Osteoblast (primary cell): Measurements from ENCODE around the gene ADGRV1. TPM values are rescaled to one million over a fixed set of nuclear protein-coding genes. Genes with fewer than 3 reads are reported as not detected.

ENCODE experiments used
- DNase-seq: peaks from one replicate; pipeline ENCODE4 v3.0.0; 2011; ENCODE audit warnings: low spot score, mixed read lengths; ENCODE audit not compliant: insufficient read length; ENCODE audit errors: missing footprints
- H2AFZ ChIP-seq: 2 replicates; pipeline ENCODE4 v1.6.0; 2011; ENCODE audit warnings: mild to moderate bottlenecking, low read length
- H3K27ac ChIP-seq: 2 replicates; pipeline ENCODE4 v1.5.1; 2011; ENCODE audit warnings: mild to moderate bottlenecking, low read depth, low read length, moderate library complexity
- H3K27me3 ChIP-seq: 2 replicates; pipeline ENCODE4 v1.6.0; 2012; ENCODE audit warnings: mild to moderate bottlenecking, control low read depth, inconsistent platforms, low read length, moderate library complexity; ENCODE audit not compliant: insufficient read depth
- H3K36me3 ChIP-seq: 2 replicates; pipeline ENCODE4 v1.5.1; 2011; ENCODE audit warnings: mild to moderate bottlenecking, low read length, control low read depth, moderate library complexity; ENCODE audit not compliant: insufficient read depth
- H3K4me1 ChIP-seq: 2 replicates; pipeline ENCODE4 v1.5.1; 2011; ENCODE audit warnings: mild to moderate bottlenecking, low read length, control low read depth, moderate library complexity; ENCODE audit not compliant: insufficient read depth
- H3K4me2 ChIP-seq: 2 replicates; pipeline ENCODE4 v1.6.0; 2011; ENCODE audit warnings: mild to moderate bottlenecking, low read length; ENCODE audit not compliant: insufficient read depth
- H3K4me3 ChIP-seq: fragments of 200-600 bp; sonication (generic); 3 replicates; pipeline ENCODE4 v1.5.1; 2012; ENCODE audit warnings: mild to moderate bottlenecking, low read length, inconsistent platforms; ENCODE audit not compliant: insufficient read depth
- H3K79me2 ChIP-seq: 2 replicates; pipeline ENCODE4 v1.6.0; 2012; ENCODE audit warnings: mild to moderate bottlenecking, low read length, control low read depth, inconsistent platforms; ENCODE audit not compliant: insufficient read depth
- H3K9me3 ChIP-seq: 2 replicates; pipeline ENCODE4 v1.5.1; 2011; ENCODE audit warnings: low read depth, low read length, control low read depth
- H4K20me1 ChIP-seq: 2 replicates; pipeline ENCODE4 v1.6.0; 2012; ENCODE audit warnings: mild to moderate bottlenecking, low read length, control low read depth; ENCODE audit not compliant: insufficient read depth
- total RNA-seq: library from RNA; depleted of rRNA; stranded (reverse); fragments of >200 nt; gene quantifications from 2 replicates; pipeline ENCODE4 v1.2.3, GENCODE V29; 2012
- TF ChIP-seq, protein P1 (sequence below): IDR thresholded peaks from 2 replicates; pipeline ENCODE4 v1.5.1; 2011; ENCODE audit warnings: mild to moderate bottlenecking, low read depth, low read length, moderate library complexity; ENCODE audit errors: extremely low read depth

ADGRV1 gene
- total RNA-seq, 1 donor = under 0.01 TPM

DNA sequence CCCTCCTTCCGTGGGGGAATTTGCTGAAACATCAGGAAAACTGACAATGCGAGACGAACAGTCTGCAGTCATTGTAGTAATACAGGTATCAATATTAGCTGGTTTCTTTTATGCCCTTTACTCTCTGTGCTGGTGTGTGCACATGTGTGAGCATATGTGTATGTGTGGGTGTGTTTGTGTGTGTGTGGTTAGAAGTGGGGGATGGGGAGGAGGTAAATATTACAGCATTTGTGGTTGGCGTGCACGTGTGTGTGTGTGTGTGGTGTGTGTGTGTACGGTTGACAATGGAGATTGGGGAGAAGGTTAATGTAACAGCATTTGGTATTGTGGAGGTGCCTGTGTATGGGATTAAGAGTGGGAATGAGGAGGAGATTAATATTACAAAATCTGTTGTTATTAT, 219.4 kb downstream of the ADGRV1 start:
- Histone ChIP-seq H2AFZ (no peak overlapping the region), H3K4me2 (no peak overlapping the region), H3K27ac (no peak overlapping the region), H3K79me2 (no peaks in the 10 kb centered on the region), H3K4me1 (no peaks in the 10 kb centered on the region), H3K9me3 (no peaks in the 10 kb centered on the region), H4K20me1 (no peaks in the 10 kb centered on the region), H3K36me3 (no peaks in the 10 kb centered on the region), H3K4me3 (no peak overlapping the region), H3K27me3 (peaks cover 3% of the 10 kb centered on the region)
- TF ChIP-seq, protein P1, sequence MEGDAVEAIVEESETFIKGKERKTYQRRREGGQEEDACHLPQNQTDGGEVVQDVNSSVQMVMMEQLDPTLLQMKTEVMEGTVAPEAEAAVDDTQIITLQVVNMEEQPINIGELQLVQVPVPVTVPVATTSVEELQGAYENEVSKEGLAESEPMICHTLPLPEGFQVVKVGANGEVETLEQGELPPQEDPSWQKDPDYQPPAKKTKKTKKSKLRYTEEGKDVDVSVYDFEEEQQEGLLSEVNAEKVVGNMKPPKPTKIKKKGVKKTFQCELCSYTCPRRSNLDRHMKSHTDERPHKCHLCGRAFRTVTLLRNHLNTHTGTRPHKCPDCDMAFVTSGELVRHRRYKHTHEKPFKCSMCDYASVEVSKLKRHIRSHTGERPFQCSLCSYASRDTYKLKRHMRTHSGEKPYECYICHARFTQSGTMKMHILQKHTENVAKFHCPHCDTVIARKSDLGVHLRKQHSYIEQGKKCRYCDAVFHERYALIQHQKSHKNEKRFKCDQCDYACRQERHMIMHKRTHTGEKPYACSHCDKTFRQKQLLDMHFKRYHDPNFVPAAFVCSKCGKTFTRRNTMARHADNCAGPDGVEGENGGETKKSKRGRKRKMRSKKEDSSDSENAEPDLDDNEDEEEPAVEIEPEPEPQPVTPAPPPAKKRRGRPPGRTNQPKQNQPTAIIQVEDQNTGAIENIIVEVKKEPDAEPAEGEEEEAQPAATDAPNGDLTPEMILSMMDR = no peak
- DNase-seq = no peak

DNA sequence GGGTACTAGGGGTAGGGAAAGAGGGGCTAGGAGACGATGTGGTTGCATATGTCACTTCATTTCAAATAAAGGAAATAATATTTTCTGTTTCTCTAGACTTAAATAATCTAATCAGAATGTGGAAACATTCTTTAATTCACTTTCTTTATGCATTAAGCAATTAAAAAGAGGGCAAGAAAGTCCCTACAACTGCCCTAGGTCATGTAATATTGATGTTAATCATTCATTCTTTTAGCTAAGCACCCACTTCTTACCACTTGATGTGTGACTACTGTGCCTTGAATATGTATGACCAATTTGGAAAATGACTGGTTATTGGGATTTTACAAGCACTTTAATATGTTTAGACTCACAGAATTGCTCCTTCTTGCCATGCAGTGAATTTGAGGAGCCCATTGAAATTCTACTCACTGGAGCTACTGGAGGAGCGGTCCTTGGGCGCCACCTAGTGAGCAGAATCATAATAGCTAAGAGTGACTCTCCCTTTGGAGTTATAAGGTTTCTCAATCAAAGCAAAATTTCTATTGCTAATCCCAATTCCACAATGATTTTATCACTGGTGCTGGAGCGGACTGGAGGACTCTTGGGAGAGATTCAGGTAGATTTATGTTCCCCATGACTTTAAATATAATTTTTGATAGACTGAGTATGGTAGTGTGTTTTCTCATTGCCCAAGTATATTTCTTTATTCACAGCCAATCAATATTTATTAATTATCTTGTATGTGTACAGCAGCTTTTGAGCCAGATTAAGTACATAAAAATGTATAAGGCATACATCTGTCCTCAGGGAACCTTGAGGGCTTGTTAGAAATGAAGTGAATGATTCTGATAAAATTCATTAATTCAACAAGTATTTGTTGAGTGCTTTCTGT, 225.1 kb downstream of the ADGRV1 start:
- no peak for DNase-seq

DNA sequence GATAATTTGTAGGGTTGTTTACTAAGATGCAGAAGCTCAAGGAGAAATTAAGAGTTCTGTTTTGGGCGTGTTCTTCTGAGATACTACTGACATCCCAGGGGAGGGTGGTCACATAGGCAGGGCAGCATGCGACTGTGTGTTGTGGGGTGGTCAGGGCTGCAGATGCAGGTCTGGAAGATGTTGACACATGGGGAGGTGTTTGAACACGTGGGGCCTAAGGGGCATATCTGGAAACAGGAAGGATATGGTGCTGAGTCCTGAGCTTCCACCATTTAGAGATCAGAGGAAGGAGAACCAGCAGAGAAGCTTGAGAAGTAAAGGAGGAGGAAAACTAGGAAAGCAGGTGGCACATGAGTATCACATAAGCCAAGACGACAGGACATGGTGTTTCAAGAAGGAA, 228.2 kb downstream of the ADGRV1 start:
- Histone ChIP-seq H3K4me2 (no peak overlapping the region), H3K36me3 (no peaks in the 10 kb centered on the region), H3K27ac (no peak overlapping the region), H3K4me3 (no peak overlapping the region), H3K27me3 (peaks cover 4% of the 10 kb centered on the region), H3K79me2 (no peaks in the 10 kb centered on the region), H3K9me3 (no peaks in the 10 kb centered on the region), H4K20me1 (no peaks in the 10 kb centered on the region), H2AFZ (no peak overlapping the region), H3K4me1 (no peaks in the 10 kb centered on the region)
- no peak for DNase-seq
- TF ChIP-seq, protein P1 = no peak

More for the DNA sequence above, 225.1 kb downstream of the ADGRV1 start:
- no peaks in the 10 kb centered on the region for H3K4me1 ChIP-seq
- no peaks in the 10 kb centered on the region for H3K79me2 ChIP-seq
- no peaks in the 10 kb centered on the region for H4K20me1 ChIP-seq
- no peaks in the 10 kb centered on the region for H3K36me3 ChIP-seq
- no peak overlapping the region for H3K4me2 ChIP-seq
- H3K27ac ChIP-seq = no peak overlapping the region
- no peak overlapping the region for H2AFZ ChIP-seq
- H3K9me3 ChIP-seq = no peaks in the 10 kb centered on the region
- H3K4me3 ChIP-seq = no peak overlapping the region
- TF ChIP-seq, protein P1 = peak; percentile 90
- H3K27me3 ChIP-seq = peaks cover 4% of the 10 kb centered on the region

DNA sequence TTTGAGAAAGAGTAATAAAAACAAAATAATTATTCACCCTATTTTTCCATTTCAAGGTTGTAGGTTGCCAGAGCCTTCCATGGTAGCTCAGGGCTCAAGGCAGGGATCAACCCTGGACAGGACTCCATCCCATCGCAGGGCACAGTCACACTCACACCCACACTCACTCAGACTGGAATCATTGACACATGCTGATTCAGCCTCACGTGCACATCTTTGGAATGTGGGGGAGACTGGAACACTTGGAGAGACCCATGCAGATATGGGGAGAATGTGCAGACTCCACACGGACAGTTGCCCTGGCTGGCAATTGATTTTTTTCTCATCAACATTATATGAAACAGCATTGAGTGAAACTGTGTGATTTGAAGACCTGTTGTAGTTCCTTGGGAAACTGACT, 234.1 kb downstream of the ADGRV1 start:
- no peak overlapping the region for H2AFZ ChIP-seq
- TF ChIP-seq, protein P1 = no peak
- H3K27me3 ChIP-seq = no peaks in the 10 kb centered on the region
- H3K36me3 ChIP-seq = no peaks in the 10 kb centered on the region
- no peak overlapping the region for H3K4me2 ChIP-seq
- DNase-seq = no peak
- no peak overlapping the region for H3K27ac ChIP-seq
- H3K9me3 ChIP-seq = no peaks in the 10 kb centered on the region
- H3K4me1 ChIP-seq = no peaks in the 10 kb centered on the region
- H3K4me3 ChIP-seq = no peak overlapping the region
- no peaks in the 10 kb centered on the region for H3K79me2 ChIP-seq
- H4K20me1 ChIP-seq = no peaks in the 10 kb centered on the region
